Spleen (tissue), 7 donors: ENCODE data around the gene OXCT2.
"Not testable (repeated sequence)": the region's sequence is repeated elsewhere in the genome, so short reads cannot be mapped to it uniquely, and the experiment has no call there.

ENCODE experiments used
- POLR2A ChIP-seq, 3 donors: fragments of 450-650 bp; IDR thresholded peaks; one replicate each; pipeline ENCODE4 v1.5.1; 2017; ENCODE audit warnings: antibody characterized with exemption in 3 of 3, mild to moderate bottlenecking in 1 of 3
- POLR2AphosphoS5 ChIP-seq, 3 donors: sonication (generic); formaldehyde crosslinking; IDR thresholded peaks; one replicate each; pipeline ENCODE4 v1.5.1; 2017; ENCODE audit warnings: antibody characterized with exemption in 3 of 3
- TF ChIP-seq, protein P1 (sequence below), 11 experiments: fragments of 200-600 bp in 7 of 11; fragments of 450-650 bp in 4 of 11; sonication (generic) in 4 of 11; IDR thresholded peaks in 8 of 11; conservative IDR thresholded peaks in 3 of 11; 1 replicate in 7 of 11; 2 replicates in 4 of 11; pipeline versions ENCODE4 v1.4.0 to v1.8.0; 2016 to 2021; ENCODE audit warnings: antibody characterized with exemption in 11 of 11, inconsistent platforms in 4 of 11, mild to moderate bottlenecking in 1 of 11
- donor health status: DM: no; HTN: no; CAD: no; lungs with moderate emphysema.
- donor health status: DM: no; HTN: no; CAD: no.
- donor health status: DM: no; HTN: no; CAD: no.

DNA sequence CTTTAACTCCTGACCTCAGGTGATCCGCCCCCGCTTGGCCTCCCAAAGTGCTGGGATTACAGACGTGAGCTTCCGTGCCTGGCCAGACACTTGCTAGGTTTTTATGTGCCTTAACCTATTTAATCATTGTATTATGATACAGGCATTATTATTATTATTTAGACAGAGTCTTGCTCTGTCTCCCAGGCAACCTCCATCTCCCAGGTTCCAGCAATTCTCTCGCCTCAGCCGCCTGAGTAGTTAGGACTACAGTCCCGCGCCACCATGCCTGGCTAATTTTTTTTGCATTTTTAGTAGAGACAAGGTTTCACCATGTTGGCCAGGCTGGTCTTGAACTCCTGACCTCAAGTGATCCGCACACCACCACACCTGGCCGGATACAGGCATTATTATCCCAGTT lies 11.5 kb upstream of the OXCT2 start:
- TF ChIP-seq, protein P1, sequence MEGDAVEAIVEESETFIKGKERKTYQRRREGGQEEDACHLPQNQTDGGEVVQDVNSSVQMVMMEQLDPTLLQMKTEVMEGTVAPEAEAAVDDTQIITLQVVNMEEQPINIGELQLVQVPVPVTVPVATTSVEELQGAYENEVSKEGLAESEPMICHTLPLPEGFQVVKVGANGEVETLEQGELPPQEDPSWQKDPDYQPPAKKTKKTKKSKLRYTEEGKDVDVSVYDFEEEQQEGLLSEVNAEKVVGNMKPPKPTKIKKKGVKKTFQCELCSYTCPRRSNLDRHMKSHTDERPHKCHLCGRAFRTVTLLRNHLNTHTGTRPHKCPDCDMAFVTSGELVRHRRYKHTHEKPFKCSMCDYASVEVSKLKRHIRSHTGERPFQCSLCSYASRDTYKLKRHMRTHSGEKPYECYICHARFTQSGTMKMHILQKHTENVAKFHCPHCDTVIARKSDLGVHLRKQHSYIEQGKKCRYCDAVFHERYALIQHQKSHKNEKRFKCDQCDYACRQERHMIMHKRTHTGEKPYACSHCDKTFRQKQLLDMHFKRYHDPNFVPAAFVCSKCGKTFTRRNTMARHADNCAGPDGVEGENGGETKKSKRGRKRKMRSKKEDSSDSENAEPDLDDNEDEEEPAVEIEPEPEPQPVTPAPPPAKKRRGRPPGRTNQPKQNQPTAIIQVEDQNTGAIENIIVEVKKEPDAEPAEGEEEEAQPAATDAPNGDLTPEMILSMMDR (IDR thresholded peaks at IDR 0.05 in 8 of 11, conservative IDR thresholded peaks at IDR 0.05 in 3 of 11) = not testable (repeated sequence)
- TF ChIP-seq POLR2AphosphoS5, POLR2A (IDR thresholded peaks at IDR 0.05): not testable (repeated sequence)
